SK-N-MC (cell line): ENCODE results near the gene BRD9.
"Not testable (repeated sequence)": the region's sequence is repeated elsewhere in the genome, so short reads cannot be mapped to it uniquely, and the experiment has no call there.

Source experiments
- EZH2 ChIP-seq: fragments of 200-600 bp; sonication (generic); IDR thresholded peaks from one replicate; pipeline ENCODE4 v1.6.1; 2017; ENCODE audit warnings: antibody characterized with exemption
- FOXP2 ChIP-seq: optimal IDR thresholded peaks from 2 replicates; pipeline ENCODE3; 2011; ENCODE audit warnings: mild to moderate bottlenecking, moderate library complexity; ENCODE audit not compliant: insufficient read depth; ENCODE audit errors: extremely low read length, control extremely low read depth
- POLR2AphosphoS5 ChIP-seq: IDR thresholded peaks from 2 replicates; pipeline ENCODE4 v1.6.1; 2012; ENCODE audit warnings: mild to moderate bottlenecking, low read depth, low read length, borderline replicate concordance

DNA sequence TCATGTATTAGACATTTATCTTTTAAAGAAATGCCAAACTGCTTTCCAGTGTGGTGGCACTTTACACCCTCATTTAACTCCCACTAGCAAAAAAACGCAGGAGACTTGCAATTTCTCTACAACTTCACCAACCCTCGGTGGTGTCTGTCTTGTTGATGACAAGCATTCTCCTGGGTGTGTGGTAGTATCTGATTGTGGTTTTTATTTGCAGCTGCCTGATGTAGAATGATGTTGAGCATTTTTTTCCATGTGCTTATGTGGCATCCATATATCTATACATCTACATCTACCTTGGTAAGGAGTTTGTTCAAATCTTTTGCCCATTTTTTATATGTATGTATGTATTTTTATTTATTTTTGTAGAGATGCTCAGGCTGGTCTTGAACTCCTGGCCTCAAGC, 58.6 kb downstream of the BRD9 start:
- not testable (repeated sequence) for TF ChIP-seq POLR2AphosphoS5, EZH2, FOXP2
